ENCODE results near the gene TSPAN16.
"Not testable (repeated sequence)": the region's sequence is repeated elsewhere in the genome, so short reads cannot be mapped to it uniquely, and the experiment has no call there.

Gene TSPAN16

DNA sequence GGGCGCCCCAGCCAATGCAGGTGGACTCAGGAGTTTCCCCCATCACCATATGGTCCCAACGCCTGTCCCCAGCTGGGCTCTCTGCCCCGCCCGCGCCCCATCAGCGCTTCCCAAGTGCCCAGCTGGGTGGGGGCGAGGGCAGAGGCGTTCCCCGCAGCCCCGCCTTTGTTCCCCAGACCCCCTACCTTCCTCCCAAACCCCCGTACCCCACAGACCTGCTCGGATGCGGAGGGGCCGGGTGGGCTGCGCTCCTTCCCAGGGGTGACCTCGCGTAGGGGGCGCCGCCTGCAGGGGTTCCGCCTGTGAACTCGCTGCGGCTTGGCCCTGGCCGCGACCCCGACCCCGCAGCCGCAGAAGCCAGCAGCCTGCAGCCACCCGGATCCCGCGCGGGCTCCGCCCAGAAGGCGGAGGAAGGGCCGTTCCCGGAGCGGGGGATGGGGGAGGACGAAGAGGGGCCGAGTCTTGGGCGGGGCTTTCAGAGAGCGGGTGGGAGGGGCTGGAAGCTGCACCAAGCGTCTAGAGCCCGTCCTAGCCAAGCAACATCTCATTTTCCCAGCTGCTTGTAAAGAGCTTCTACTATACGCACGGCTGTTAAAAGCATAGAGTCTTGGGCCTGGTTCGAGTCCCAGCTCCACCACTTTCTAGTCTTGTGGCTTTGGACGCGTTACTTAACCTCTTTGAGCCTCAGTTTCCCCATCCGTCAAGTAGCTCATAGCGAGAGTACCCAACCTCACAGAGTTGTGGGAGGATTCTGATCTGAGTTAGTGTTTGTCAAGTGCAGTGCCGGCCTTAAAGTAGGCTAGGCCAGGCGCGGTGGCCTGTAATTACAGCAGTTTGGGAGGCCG is 43.5 kb downstream of the TSPAN16 start, which contains the start of gene RAB3D:
TSS of gene RAB3D (minus strand) at position 404 of the 845 bp plus-strand sequence. CDS start 2,258 bp downstream, outside the sequence.
- peak within 1 kb of the TSS; percentile 86 for H2AFZ ChIP-seq (ENCODE audit: low read depth, low read length)
- H3K4me1 ChIP-seq (ENCODE audit: insufficient read depth, low read length), result peaks cover 30% of the 10 kb centered on the region
- no peak for TF ChIP-seq EZH2 (IDR thresholded peaks at IDR 0.05; ENCODE audit: borderline replicate concordance, low read depth, low read length, severe bottlenecking)
- TF ChIP-seq, protein P1, sequence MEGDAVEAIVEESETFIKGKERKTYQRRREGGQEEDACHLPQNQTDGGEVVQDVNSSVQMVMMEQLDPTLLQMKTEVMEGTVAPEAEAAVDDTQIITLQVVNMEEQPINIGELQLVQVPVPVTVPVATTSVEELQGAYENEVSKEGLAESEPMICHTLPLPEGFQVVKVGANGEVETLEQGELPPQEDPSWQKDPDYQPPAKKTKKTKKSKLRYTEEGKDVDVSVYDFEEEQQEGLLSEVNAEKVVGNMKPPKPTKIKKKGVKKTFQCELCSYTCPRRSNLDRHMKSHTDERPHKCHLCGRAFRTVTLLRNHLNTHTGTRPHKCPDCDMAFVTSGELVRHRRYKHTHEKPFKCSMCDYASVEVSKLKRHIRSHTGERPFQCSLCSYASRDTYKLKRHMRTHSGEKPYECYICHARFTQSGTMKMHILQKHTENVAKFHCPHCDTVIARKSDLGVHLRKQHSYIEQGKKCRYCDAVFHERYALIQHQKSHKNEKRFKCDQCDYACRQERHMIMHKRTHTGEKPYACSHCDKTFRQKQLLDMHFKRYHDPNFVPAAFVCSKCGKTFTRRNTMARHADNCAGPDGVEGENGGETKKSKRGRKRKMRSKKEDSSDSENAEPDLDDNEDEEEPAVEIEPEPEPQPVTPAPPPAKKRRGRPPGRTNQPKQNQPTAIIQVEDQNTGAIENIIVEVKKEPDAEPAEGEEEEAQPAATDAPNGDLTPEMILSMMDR (IDR thresholded peaks at IDR 0.05; ENCODE audit: borderline replicate concordance, extremely low read depth, low read length, poor library complexity, severe bottlenecking), result peak; percentile 5
- peak within 1 kb of the TSS; percentile 74 for H3K9ac ChIP-seq (ENCODE audit: low read depth, low read length)
- H3K27ac ChIP-seq (ENCODE audit: low read length), result peak within 1 kb of the TSS; percentile 84
- H3K36me3 ChIP-seq (ENCODE audit: insufficient read depth, low read length), result peaks cover 29% of the 10 kb centered on the region
- H3K9me3 ChIP-seq (ENCODE audit: insufficient read depth, low read length, severe bottlenecking), result no peaks in the 10 kb centered on the region
- peak within 1 kb of the TSS; percentile 62 to 64 for H3K4me3 ChIP-seq (ENCODE audit: low read depth in 1 of 2, low read length in 2 of 2)
- no peaks in the 10 kb centered on the region for H3K27me3 ChIP-seq (ENCODE audit: insufficient read depth, low read length, poor library complexity)
- peak; percentile 94 for ATAC-seq (ENCODE audit: insufficient read depth, low read depth)
- peak; percentile 95 for DNase-seq
- peaks cover 13% of the 10 kb centered on the region for H3K79me2 ChIP-seq (ENCODE audit: insufficient read depth, low read length)
- H4K20me1 ChIP-seq (ENCODE audit: insufficient read depth, low read length), result no peaks in the 10 kb centered on the region; the same call in 1 of the 2 replicates
- H3K4me2 ChIP-seq (ENCODE audit: insufficient read depth, low read length), result peak within 1 kb of the TSS; percentile 84

DNA sequence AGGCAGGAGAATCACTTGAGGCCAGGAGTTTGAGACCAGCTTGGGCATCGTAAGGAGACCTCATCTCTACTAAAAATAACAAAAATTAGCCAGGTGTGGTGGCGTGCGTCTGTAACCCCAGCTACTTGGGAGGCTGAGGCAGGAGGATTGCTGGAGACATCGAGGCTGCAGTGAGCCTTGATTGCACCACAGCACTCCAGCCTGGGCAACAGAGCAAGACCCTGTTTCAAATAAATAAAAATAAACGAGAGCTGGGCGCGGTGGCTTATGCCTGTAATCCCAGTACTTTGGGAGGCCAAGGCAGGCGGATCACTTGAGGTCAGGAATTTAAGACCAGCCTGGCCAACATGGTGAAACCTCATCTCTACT is 44.1 kb downstream of the TSPAN16 start:
- not testable (repeated sequence) for H3K27me3 ChIP-seq (ENCODE audit: insufficient read depth, low read length, poor library complexity); DNase-seq; ATAC-seq (ENCODE audit: insufficient read depth, low read depth); H3K9me3 ChIP-seq (ENCODE audit: insufficient read depth, low read length, severe bottlenecking); H4K20me1 ChIP-seq (ENCODE audit: insufficient read depth, low read length)
- peaks cover 26% of the 10 kb centered on the region for H3K36me3 ChIP-seq (ENCODE audit: insufficient read depth, low read length)
- peak overlapping the region; percentile 84 for H3K4me2 ChIP-seq (ENCODE audit: insufficient read depth, low read length)
- peak overlapping the region; percentile 62 to 64 for H3K4me3 ChIP-seq (ENCODE audit: low read depth in 1 of 2, low read length in 2 of 2)
- H3K79me2 ChIP-seq (ENCODE audit: insufficient read depth, low read length), result peaks cover 14% of the 10 kb centered on the region
- peak overlapping the region; percentile 84 for H3K27ac ChIP-seq (ENCODE audit: low read length)
- H3K4me1 ChIP-seq (ENCODE audit: insufficient read depth, low read length), result peaks cover 36% of the 10 kb centered on the region
- peak overlapping the region; percentile 74 for H3K9ac ChIP-seq (ENCODE audit: low read depth, low read length)
- H2AFZ ChIP-seq (ENCODE audit: low read depth, low read length), result peak overlapping the region; percentile 86

DNA sequence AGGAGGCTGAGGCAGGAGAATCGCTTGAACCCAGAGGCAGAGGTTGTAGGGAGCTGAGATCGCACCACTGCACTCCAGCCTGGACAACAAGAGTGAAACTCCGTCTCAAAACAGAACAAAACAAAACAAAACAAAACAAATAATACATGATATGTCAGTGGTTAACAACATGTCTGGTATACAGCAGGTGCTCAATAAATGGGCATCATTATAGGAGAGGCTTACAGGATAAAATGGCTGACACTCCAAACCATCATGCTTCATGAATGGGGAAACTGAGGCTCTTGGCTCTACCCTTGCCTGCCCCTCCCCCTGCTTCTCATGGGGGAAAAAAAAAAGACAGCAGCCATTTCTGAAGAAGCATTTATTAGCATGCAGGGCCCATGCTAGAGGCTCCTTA is 46.5 kb downstream of the TSPAN16 start:
- H3K9me3 ChIP-seq (ENCODE audit: insufficient read depth, low read length, severe bottlenecking), result no peaks in the 10 kb centered on the region
- H3K4me1 ChIP-seq (ENCODE audit: insufficient read depth, low read length), result peaks cover 48% of the 10 kb centered on the region

More for the DNA sequence above, 46.5 kb downstream of the TSPAN16 start:
- H3K9ac ChIP-seq (ENCODE audit: low read depth, low read length), result no peak overlapping the region
- no peaks in the 10 kb centered on the region for H3K27me3 ChIP-seq (ENCODE audit: insufficient read depth, low read length, poor library complexity)
- H3K4me3 ChIP-seq (ENCODE audit: low read depth in 1 of 2, low read length in 2 of 2), result no peak overlapping the region
- no peak overlapping the region for H3K27ac ChIP-seq (ENCODE audit: low read length)
- no peaks in the 10 kb centered on the region for H4K20me1 ChIP-seq (ENCODE audit: insufficient read depth, low read length)
- peaks cover 5% of the 10 kb centered on the region; the same call in 1 of the 2 replicates for H3K36me3 ChIP-seq (ENCODE audit: insufficient read depth, low read length)
- TF ChIP-seq, protein P1 (IDR thresholded peaks at IDR 0.05; ENCODE audit: borderline replicate concordance, extremely low read depth, low read length, poor library complexity, severe bottlenecking), result no peak
- no peak for TF ChIP-seq EZH2 (IDR thresholded peaks at IDR 0.05; ENCODE audit: borderline replicate concordance, low read depth, low read length, severe bottlenecking)
- ATAC-seq (ENCODE audit: insufficient read depth, low read depth) (no peak), DNase-seq (no peak)
- no peak overlapping the region for H3K4me2 ChIP-seq (ENCODE audit: insufficient read depth, low read length)
- H2AFZ ChIP-seq (ENCODE audit: low read depth, low read length), result no peak overlapping the region
- peaks cover 23% of the 10 kb centered on the region for H3K79me2 ChIP-seq (ENCODE audit: insufficient read depth, low read length)

All from DND-41 (cell line).